ENCODE data around the gene CD300LF.

The CD300LF gene

GRCh38 chr17:74715144-74715543, 2.4 kb upstream of the CD300LF start:
- H3K9me2 ChIP-seq (replicated peaks; ENCODE audit: insufficient read depth, low read length) = no peaks in the 10 kb centered on the region
- H3K27ac ChIP-seq (ENCODE audit: low read depth, low read length) = no peak overlapping the region
- H3K4me3 ChIP-seq (ENCODE audit: insufficient read depth, low read length, poor library complexity, severe bottlenecking) = no peak overlapping the region
- H3K27me3 ChIP-seq (ENCODE audit: low read length) = peaks cover 2% of the 10 kb centered on the region; the same call in 1 of the 2 replicates
- TF ChIP-seq, protein P1, sequence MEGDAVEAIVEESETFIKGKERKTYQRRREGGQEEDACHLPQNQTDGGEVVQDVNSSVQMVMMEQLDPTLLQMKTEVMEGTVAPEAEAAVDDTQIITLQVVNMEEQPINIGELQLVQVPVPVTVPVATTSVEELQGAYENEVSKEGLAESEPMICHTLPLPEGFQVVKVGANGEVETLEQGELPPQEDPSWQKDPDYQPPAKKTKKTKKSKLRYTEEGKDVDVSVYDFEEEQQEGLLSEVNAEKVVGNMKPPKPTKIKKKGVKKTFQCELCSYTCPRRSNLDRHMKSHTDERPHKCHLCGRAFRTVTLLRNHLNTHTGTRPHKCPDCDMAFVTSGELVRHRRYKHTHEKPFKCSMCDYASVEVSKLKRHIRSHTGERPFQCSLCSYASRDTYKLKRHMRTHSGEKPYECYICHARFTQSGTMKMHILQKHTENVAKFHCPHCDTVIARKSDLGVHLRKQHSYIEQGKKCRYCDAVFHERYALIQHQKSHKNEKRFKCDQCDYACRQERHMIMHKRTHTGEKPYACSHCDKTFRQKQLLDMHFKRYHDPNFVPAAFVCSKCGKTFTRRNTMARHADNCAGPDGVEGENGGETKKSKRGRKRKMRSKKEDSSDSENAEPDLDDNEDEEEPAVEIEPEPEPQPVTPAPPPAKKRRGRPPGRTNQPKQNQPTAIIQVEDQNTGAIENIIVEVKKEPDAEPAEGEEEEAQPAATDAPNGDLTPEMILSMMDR (IDR thresholded peaks at IDR 0.05; ENCODE audit: insufficient read depth, low read length, poor library complexity, severe bottlenecking) = no peak
- TF ChIP-seq EZH2phosphoT487 (conservative IDR thresholded peaks at IDR 0.05; ENCODE audit: low read length) = no peak
- H3K9me3 ChIP-seq (ENCODE audit: insufficient read depth, low read length) = no peaks in the 10 kb centered on the region
- no peaks in the 10 kb centered on the region for H3K36me3 ChIP-seq (ENCODE audit: low read length)
- no peaks in the 10 kb centered on the region for H3K79me2 ChIP-seq (ENCODE audit: insufficient read depth, low read length)
- H3K4me2 ChIP-seq (ENCODE audit: low read depth, low read length, poor library complexity, severe bottlenecking) = no peak overlapping the region
- no peak overlapping the region for H3K9ac ChIP-seq (ENCODE audit: low read length)
- no peak overlapping the region for H2AFZ ChIP-seq (ENCODE audit: low read depth, low read length, severe bottlenecking)
- H3F3A ChIP-seq (ENCODE audit: insufficient read depth) = no peaks in the 10 kb centered on the region
- H4K20me1 ChIP-seq (ENCODE audit: low read depth, low read length) = no peaks in the 10 kb centered on the region

DNA sequence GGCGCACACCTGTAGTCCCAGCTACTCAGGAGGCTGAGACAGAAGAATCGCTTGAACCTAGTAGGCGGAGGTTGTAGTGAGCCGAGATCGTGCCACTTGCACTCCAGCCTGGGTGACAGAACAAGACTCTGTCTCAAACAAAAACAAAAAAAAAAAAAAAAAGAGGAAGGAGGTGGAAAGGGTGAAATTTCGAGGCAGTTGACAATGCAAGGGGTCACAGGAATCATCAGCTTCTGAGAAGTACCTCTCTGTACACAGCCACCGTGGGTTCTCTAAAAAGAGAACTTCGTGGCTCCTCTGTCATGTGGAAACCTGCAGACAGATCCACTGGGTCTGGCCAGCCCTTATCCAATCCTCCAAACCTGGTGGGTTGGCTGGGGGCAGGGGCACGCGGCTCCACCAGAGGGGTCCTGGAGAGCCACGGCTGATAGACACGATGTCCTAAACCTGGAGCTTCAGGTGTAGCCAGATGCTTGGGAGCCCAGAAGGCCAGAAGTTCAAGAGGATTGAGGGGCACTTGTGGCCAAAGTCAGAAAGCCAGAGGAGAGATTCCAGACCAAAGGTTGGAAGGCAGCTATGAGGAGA, 540 bp upstream of the CD300LF start:
- Histone ChIP-seq H3K4me3 (ENCODE audit: insufficient read depth, low read length, poor library complexity, severe bottlenecking) (no peak overlapping the region), H3K27me3 (ENCODE audit: low read length) (peaks cover 2% of the 10 kb centered on the region; the same call in 1 of the 2 replicates), H3K9me3 (ENCODE audit: insufficient read depth, low read length) (no peaks in the 10 kb centered on the region), H3K79me2 (ENCODE audit: insufficient read depth, low read length) (no peaks in the 10 kb centered on the region), H3K9me2 (replicated peaks; ENCODE audit: insufficient read depth, low read length) (no peaks in the 10 kb centered on the region), H3K27ac (ENCODE audit: low read depth, low read length) (no peak overlapping the region), H4K20me1 (ENCODE audit: low read depth, low read length) (no peaks in the 10 kb centered on the region), H3F3A (ENCODE audit: insufficient read depth) (no peaks in the 10 kb centered on the region), H3K36me3 (ENCODE audit: low read length) (no peaks in the 10 kb centered on the region), H2AFZ (ENCODE audit: low read depth, low read length, severe bottlenecking) (no peak overlapping the region), H3K9ac (ENCODE audit: low read length) (no peak overlapping the region), H3K4me2 (ENCODE audit: low read depth, low read length, poor library complexity, severe bottlenecking) (no peak overlapping the region)
- TF ChIP-seq EZH2phosphoT487 (conservative IDR thresholded peaks at IDR 0.05; ENCODE audit: low read length) = no peak
- TF ChIP-seq, protein P1 (IDR thresholded peaks at IDR 0.05; ENCODE audit: insufficient read depth, low read length, poor library complexity, severe bottlenecking) = no peak

DNA sequence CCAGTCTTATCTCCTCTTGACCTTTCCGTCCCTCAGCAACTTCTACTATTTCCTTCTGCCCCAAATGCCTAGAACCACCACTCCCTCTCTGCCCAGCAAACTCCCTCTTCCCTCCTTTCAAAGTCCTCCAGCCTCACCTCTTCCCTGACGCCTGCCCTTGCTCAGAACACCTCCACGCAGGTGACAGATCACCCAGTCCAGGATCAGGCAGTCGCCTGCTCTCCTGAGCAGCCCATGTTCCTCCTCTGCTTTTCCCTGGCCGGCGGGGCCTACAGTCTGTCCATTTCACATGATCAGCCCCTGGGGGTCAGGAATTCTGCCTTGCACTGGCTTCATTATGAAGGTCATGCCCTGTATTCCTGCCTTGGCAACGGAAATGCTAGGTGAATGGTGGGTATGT, 422 bp downstream of the CD300LF start:
- no peak for TF ChIP-seq EZH2phosphoT487 (conservative IDR thresholded peaks at IDR 0.05; ENCODE audit: low read length)
- TF ChIP-seq, protein P1 (IDR thresholded peaks at IDR 0.05; ENCODE audit: insufficient read depth, low read length, poor library complexity, severe bottlenecking) = no peak
- Histone ChIP-seq H3K9me3 (ENCODE audit: insufficient read depth, low read length) (no peaks in the 10 kb centered on the region), H3F3A (ENCODE audit: insufficient read depth) (no peaks in the 10 kb centered on the region), H4K20me1 (ENCODE audit: low read depth, low read length) (no peaks in the 10 kb centered on the region), H3K4me3 (ENCODE audit: insufficient read depth, low read length, poor library complexity, severe bottlenecking) (no peak overlapping the region), H3K9me2 (replicated peaks; ENCODE audit: insufficient read depth, low read length) (no peaks in the 10 kb centered on the region), H3K4me2 (ENCODE audit: low read depth, low read length, poor library complexity, severe bottlenecking) (no peak overlapping the region), H3K27ac (ENCODE audit: low read depth, low read length) (no peak overlapping the region), H3K9ac (ENCODE audit: low read length) (no peak overlapping the region), H3K27me3 (ENCODE audit: low read length) (peaks cover 2% of the 10 kb centered on the region; the same call in 1 of the 2 replicates), H3K36me3 (ENCODE audit: low read length) (no peaks in the 10 kb centered on the region), H2AFZ (ENCODE audit: low read depth, low read length, severe bottlenecking) (no peak overlapping the region), H3K79me2 (ENCODE audit: insufficient read depth, low read length) (no peaks in the 10 kb centered on the region)

All from SU-DHL-6 (cell line).